NCI-H1105 (cell line): ENCODE results near the gene SYT12.
"Not testable (repeated sequence)": the region's sequence is repeated elsewhere in the genome, so short reads cannot be mapped to it uniquely, and the experiment has no call there.

ENCODE experiments used
- DNase-seq: peaks from one replicate; lab custom pipeline; 2025; lab: John Stamatoyannopoulos, UW

The SYT12 gene

GRCh38 chr11:66996609-66997273 is 26.2 kb upstream of the SYT12 start:
- no peak for DNase-seq

- DNase-seq: no peak
These were observed 23.4 kb upstream of the SYT12 start for GRCh38 chr11:66999555-66999954.

GRCh38 chr11:67001332-67001731 is 21.6 kb upstream of the SYT12 start:
- no peak for DNase-seq

GRCh38 chr11:67002297-67002913 is 20.5 kb upstream of the SYT12 start:
- no peak for DNase-seq

- no peak for DNase-seq
These were observed 20.0 kb upstream of the SYT12 start for GRCh38 chr11:67002921-67003411.

- DNase-seq: not testable (repeated sequence)
These were observed 17.7 kb upstream of the SYT12 start for GRCh38 chr11:67005200-67005599.

GRCh38 chr11:67006029-67006884 is 16.7 kb upstream of the SYT12 start:
- no peak for DNase-seq

- no peak for DNase-seq
These were observed 15.8 kb upstream of the SYT12 start for GRCh38 chr11:67007126-67007525.

GRCh38 chr11:67010296-67010905 is 12.5 kb upstream of the SYT12 start:
- DNase-seq: no peak

GRCh38 chr11:67013511-67014045 is 9.4 kb upstream of the SYT12 start:
- no peak for DNase-seq

GRCh38 chr11:67014343-67014742 is 8.6 kb upstream of the SYT12 start:
- no peak for DNase-seq

- no peak for DNase-seq
These were observed 7.9 kb upstream of the SYT12 start for GRCh38 chr11:67015048-67015447.

GRCh38 chr11:67016550-67016949 is 6.4 kb upstream of the SYT12 start:
- DNase-seq: no peak

GRCh38 chr11:67020949-67021348 is 2.0 kb upstream of the SYT12 start:
- DNase-seq: no peak

- DNase-seq: peak; percentile 40
These were observed 497 bp upstream of the SYT12 start for GRCh38 chr11:67022341-67022933.

- no peak for DNase-seq
These were observed 1.0 kb downstream of the SYT12 start for GRCh38 chr11:67023957-67024353.

- no peak for DNase-seq
These were observed 1.5 kb downstream of the SYT12 start for GRCh38 chr11:67024410-67024809.

GRCh38 chr11:67024966-67025365 is 2.0 kb downstream of the SYT12 start:
- DNase-seq: no peak

- no peak for DNase-seq
These were observed 2.8 kb downstream of the SYT12 start for GRCh38 chr11:67025750-67026149.

- no peak for DNase-seq
These were observed 4.0 kb downstream of the SYT12 start for GRCh38 chr11:67026941-67027340.

- no peak for DNase-seq
These were observed 4.6 kb downstream of the SYT12 start for GRCh38 chr11:67027483-67027930.
